Activated CD4-positive, alpha-beta T cell treated with anti-CD3 and anti-CD28 coated beads, Interleukin-2, amount 50 U/mL, for 1 hour (primary cell): Measurements from ENCODE around the gene PRR15.

ENCODE experiments used
- DNase-seq: peaks from one replicate; pipeline ENCODE4 v3.0.0-alpha.2; 2020

PRR15 gene

DNA sequence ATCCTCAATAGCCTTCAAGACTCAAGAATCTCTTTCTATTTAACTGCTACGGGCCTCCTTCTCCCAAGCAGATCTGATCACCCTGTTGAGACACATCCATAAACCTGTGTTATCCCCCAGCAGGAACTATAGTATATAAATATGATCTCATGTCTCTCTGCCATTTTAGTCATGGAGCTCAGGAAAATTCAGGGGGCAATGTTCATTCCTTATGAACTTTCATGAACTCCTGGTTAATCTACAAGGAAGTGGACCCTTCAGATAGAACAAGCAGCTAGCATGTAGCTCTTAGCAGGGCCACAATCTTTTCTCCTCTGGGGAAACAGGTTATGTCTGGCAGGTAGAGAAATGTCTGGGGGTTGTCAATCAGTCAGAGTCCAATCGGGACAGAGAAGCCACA, 8.9 kb downstream of the PRR15 start:
- no peak for DNase-seq

DNA sequence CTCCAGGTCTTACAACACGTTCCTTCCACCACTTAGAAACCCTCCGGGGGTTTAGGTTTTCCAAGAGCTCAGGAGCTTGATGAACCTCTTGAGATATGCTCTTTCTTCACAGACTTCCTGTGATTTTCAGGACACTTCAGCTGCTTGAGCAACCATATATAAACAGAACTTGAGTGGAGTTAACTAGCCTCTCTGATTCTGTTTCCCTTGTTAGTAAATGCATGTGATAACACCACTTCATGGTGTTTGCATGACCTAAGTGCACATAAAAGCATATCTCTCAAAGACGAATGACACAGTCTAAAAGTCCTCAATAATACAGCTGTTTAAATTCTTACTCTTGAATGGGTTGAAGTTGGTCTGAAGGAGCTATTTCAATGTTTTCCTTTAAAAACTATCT, 9.9 kb downstream of the PRR15 start:
- DNase-seq, result no peak

DNA sequence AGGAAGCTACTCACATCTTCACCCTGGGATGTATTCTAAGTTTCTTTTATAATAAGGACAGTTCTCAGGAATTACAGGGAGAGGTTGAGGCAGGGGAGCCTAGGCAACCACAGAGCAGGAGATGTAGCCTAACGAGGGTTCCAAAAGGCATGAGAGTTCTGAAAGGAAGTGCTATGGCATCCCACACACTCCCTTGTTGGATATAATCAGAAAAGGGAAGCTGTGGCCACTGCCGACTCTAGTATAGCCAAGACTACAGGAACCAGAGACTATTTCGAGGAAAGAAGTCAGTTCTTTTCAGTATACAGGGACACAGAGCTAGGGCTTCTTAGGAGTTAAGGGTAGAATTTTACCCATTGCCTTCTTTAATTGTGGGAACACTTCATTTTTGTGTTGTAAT, 11.0 kb downstream of the PRR15 start:
- DNase-seq, result no peak

DNA sequence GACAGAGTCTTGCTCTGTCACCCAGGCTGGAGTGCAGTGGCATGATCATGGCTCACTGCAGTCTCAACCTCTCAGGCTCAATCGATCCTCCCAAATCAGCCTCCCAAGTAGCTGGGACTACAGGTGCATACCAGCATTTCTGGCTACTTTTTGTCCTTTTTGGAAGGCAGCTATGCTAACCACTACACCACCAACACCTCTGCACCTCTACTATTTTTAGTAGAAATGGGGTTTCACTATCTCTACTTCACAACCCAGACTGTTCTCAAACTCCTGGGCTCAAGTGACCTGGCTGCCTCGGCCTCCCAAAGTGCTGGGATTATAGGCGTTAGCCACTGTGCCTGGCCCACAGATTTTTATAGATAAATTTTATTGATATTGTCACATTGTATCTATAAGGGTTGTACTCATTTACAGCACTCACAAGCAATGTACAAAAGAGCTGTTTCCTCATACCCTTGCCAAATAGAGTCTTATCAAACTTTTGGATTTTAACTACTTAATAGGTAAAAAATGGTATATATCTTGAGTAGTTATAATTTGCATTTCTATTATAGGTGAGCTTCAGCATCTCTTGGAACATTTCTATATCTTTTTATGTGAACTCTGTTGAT, 23.7 kb downstream of the PRR15 start:
- DNase-seq, result no peak

DNA sequence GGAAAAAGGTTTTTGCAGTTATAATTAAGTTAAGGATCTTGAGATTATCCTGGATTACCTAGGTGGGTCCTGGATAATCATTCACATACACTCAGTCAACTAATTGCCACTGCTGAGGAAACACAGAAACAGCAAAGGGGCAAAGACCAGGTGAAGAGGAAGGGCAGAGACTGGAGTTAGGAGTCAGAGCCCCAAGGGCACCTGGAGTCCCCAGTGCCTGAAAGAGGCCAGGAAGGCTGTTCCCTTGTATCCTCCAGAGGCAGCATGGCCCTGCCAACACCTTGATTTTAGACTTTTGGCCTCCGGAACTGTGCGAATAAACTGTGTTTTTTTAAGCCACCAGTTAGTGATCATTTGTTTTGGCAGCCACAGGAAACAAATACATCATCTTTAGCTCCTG, 24.6 kb downstream of the PRR15 start:
- DNase-seq, result no peak

DNA sequence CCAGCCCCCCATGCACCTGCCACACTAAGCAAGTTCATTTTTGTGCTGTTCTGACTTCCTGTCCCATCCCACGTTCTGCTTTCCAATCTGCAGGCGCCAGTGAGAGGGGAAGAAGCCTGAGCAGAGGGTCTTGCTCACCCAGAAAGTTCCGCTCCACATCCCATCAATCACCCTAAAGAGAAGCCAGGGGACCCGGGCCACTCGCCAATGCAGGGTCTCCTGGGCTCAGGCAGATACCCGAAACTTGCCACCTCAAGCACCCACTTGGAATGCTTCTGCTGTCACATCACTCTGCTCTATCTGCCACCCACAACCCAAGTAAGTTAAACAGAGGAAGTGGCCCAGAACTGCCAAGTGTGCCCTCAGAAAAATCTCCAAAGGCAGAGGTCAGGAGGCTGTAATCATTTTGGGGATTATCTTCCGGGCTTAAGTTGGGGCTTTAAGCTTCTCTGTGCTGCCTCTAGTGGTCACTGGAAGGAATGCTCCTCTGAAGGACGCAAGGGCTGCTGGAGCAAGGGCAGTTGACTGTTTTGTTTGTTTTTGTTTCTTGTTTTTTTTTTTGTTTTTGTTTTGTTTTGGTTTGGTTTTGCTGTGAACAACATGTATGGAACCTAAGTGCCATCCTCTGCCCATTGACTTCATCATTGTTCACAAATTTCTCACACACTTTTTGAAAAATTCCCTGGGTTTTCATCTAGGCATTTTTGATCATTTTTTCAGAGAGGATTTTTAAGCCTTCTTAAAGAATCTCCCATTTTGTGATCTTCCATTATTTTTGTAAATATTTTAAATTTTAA, 25.5 kb downstream of the PRR15 start:
- no peak for DNase-seq

DNA sequence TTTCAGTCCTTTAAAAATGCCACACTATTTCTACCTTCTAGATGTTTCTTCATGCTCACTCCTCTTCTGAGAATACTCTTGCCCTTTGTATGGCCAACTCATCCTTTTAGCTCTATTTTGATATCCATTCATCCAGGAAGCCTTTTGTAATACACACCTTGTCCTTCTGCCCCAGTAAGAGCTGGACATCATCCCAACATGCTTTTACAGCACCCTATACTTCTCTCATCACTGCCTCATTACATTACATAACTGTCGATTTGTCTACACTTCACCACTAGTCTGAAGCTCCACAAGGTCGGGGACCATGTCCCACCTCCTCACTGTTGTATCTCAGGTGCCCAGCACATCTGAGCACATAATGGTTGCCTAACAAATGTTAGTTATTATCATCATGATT, 29.2 kb downstream of the PRR15 start:
- no peak for DNase-seq

DNA sequence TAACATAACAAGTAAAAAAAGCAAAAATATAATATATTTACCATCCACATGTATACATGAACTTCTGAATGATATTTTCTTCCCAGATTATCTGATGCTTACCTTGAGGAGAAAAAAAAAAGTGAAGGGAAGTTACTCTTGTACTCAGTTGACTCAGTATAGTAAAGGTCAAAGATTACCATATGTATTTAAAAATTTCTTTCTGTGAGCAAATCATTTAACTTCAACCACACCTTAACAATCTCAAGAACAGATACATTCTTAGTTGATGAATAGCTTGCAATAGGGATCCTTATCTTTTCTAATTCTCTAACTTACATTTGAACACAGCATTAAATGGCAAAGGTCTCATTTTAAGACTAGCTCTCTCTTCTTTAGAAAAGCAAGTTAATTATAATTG, 29.8 kb downstream of the PRR15 start:
- no peak for DNase-seq

DNA sequence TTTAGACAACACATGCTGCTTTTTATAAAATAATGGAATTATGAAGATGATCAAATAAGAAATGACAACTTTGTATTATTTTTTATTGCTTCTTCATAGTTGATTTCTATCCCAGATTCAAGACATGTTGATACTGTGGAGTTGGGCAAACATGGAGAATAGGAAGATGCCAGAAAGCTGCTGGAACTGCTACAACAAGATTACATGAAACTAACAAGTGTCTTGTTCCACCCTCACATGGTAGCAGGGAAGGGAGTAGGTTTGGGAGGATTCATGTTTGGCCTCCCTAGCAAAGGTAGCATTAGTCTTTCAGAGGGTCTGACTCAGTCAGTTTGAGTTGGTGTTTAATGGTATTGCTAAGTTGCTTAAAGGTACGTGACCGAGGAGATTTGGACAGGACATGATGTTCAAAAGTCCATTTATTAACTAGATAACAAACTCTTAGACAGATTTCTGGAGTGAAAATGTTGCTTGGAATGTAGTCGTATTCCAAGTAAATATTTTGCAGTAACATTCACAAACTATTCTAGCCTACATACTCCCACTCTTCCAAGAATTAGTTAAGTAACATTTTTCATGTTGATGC, 33.1 kb downstream of the PRR15 start:
- no peak for DNase-seq

DNA sequence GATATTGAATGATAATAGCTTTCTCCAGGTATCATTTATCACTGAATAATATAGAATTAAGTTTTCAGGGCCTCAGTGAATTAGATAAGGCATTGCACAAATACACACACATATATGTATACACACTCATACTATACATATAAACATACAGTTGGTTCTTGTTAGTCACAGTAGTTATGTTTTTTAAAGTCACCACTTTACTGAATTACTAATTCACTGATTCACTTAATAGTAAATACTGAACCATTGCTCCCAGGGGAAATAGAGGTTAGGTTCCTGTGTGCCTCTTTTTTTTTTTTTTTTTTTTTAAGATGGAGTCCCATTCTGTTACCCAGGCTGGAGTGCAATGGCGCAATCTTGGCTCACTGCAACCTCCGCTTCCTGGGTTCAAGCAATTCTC, 33.6 kb downstream of the PRR15 start:
- DNase-seq, result no peak

DNA sequence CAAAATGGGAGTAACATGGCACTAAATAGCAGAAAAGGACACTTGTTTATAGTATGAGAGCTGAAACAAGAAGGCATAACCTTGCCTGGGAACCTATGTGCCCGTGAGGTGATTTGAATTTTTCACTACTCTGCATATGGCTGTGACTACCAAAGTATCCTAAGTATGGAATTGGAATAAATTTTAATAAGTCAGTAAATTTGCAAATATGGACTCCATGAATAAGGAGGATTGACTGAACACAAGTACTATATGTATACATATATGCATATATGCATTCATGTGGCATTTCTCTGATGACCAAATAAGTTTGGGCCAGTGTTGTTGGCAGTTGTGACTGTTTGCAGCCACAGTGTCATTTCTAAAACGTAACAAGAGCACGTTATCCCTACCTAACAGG, 34.5 kb downstream of the PRR15 start:
- no peak for DNase-seq

DNA sequence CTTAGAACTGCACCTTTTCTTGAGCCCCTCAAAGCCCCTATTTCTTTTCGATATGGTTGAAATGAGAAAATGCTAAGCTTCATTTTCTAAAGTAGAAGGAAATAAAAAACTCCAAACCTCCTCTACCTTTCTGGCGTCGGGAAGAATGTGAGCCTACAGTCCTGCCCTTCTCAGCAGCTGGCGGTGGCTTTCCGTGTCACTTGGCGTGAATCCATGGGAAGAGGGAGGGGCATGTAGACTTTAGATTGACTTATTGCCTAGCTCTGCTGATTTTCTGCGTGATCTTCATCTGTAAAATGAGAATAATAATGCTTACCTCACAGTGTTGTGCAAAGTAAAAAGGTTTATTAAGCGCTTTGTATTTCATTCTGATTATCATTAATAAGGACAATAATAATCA, 35.0 kb downstream of the PRR15 start:
- DNase-seq, result no peak

DNA sequence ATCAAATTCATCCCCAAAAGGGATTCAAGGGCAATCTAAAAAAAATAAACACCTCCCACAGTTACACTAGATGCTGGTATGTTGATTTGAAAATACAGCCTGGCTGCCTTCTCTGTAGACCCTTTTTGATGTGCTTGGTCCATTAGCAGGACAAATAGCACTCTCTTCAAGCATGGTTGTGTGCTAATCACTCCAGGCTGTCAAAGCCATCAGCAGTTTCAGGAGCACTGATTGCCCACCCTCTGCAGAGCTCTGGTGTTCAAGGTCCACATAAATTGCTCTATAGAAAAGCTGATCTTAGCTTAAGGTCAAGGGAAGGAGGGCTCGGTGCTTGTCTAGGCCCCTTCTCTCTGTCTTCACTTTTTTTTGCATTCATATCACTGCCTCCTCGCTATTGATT, 35.4 kb downstream of the PRR15 start:
- no peak for DNase-seq

DNA sequence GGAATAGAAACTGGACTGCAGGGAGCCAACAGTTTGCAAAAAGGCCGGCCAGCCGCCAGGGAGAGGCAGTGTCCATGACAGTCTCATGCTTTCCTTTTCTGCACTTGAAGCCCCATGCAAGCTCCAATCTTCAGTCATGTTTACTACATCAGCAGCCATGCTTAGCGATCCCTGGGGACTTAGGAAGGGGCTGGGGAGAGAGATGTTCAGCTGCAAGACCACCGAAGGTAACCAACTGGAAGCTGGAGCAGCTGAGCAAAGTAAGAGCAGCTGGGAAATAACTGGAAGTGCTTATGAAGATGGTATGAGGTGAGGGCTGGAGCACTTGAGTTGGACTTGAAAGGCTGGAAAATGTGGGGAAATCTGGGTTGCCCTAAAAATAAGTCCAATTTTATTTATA, 37.0 kb downstream of the PRR15 start:
- no peak for DNase-seq

DNA sequence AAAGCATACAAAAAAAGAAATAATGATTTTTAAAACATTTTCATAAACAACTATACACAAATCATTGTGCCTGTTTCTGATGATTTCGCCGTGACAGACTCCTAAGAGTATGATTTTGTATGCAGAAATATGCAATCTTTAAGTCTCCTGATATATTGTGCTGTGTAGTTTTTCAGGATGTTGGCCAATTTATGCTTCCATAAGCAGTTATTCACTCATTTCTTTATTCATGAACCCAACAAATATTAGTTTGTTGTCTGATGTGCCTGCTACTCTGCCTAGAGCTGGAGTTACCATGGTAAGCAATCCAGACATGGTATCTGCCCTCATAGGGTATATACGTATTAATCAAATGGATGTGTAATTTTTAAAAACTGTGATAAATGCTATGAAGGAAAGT, 40.4 kb downstream of the PRR15 start:
- DNase-seq, result no peak

DNA sequence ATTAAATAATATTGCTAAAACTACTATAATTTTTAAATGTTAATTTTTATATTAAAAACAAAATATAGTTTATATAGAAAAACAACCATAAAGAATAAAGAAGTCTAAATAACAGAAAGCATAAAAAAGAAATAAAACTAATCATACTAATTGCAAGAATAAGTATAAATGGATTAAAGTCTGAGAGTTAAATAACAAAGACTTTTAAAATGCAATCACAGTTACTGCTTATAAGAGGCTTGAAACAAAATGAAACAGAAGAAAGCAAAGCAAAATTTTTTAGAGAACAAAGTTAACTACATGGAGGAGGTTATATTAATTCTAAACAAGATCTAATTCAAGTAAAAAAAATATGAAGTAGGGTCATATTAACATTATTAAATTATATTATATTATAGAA, 41.1 kb downstream of the PRR15 start:
- no peak for DNase-seq

DNA sequence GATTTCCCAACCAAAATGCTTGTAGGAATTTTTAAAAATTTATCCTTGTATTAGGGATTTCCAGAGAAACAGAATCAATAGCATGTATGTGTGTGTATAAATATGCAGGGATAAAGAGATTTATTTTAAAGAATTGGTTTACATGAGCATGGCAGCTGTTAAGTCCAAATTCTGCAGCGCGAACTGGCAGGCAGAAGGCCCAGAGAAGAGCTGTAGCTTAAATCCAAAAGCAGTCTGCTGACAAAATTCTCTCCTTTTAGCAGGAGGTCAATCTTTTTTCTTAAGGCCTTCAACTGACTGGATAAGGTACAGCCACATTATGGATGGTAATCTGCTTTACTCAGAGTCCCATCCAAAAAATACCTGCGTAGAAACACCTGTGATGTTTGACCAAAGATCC, 42.0 kb downstream of the PRR15 start:
- no peak for DNase-seq

DNA sequence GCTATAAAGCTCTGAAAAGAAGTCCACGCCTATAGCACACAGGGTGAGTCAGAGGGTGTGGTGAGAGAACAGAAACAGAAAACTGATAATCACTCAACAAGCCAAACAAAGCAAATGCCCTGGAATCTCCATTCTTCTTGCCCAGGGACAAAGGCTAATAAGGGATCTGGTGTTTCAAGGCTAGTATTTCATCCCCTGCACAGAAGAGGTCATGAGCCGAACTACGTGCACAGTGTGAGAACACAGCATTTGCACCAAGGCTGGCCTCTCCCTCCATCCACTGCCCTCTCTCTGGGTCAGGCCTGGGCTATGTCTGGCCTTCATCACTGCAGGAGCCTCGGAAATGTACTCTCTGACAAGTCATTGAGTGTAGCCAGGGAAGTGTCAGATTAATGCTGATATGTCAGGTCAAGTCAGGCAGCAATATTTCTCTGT, 42.7 kb downstream of the PRR15 start:
- no peak for DNase-seq

DNA sequence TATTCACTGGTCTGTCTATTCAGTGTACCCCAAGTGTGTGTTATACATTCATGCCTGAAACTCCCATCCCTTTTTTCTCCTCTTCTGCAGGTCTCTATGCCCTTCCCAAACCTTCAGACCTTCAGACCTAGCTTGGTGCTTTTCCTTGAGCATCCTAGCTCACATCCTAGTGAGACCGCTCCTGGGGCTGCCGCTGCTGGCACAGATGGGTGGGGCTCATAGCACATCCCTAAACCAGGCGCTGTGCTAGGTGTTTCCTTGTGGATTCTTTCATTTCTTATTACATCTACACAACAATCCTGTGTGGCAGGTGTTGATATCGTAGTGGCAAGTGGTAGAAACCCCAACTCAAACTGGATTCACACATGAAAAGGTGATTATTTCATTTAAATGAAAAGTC, 43.2 kb downstream of the PRR15 start:
- no peak for DNase-seq

DNA sequence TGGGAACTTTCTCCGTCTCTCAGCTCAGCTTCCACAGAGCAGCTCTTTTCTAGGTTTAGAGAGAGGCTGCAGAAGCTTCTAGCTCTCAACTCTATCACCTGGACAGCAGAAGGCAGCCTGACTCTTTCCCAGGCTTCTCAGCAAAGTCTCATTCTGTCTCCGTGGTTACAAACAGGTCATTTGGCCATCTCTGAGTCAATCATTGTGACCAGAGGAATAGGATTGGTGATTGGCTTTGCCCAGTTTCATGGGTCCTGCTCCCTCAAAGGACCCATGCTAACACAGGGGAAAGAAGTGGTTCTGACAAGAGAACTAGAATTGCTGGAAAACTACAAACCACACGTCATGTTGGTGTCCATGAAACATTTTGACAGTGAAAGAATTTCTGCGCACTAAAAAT, 43.6 kb downstream of the PRR15 start:
- no peak for DNase-seq

DNA sequence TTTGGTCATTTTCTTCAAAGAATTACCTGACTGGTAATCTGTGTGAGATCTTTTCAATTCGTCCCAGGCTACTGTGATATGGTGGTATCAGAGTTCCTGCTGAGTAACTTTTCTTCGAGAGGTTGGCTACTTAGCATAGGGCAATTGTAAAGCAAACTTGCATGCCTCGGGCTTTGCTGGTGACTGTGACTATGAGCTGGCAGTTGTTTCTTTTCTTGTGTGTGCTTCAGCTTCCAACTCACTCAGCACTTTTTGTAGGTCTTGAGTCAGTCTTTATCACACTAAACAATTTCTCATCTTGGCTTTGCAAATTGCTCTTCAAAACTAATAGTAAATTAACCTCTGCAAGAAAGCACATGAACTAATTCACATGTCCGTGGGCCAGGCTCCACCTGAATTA, 44.3 kb downstream of the PRR15 start:
- DNase-seq, result no peak

DNA sequence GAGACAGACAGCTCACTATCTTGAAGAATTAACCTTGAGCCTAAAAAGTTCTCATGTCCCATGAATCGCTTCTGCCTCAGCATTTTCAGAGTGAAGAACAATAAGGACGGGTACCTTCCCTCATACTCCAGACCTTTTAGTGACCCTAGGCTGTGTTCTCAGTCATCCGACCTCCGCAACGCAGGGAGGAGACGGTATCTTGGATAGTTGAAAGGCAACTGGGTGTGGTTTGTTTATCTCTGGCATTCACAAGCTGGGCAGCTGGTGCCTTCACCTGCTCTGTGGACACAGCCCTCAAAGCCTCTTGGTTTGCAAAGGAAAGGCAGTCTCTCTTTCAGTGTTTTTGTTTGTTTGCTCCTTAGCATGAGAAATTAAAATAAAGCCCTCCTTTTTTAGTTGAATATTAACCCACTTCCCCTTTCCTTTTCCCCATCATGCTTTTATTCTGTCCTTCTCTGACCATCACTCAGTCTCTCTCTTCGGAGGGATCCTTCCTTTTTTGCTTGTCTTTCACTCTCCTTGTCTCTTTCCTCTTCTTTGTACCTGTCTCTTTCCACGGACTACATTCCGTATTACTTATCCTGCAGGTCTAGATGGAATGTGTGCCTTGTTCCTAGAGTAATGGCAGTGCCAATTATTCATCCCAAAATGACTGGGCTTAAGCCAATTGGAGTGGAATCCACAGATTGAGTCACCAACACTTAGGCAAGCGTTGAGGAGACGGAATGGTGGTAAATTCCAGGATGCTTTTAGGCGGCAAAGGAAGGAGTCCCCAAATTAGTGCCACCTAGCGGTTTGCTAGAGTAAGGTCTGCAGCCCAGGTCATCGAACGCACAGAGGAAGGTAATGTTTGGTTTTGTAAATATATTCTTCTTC, 45.8 kb downstream of the PRR15 start:
- DNase-seq, result no peak

DNA sequence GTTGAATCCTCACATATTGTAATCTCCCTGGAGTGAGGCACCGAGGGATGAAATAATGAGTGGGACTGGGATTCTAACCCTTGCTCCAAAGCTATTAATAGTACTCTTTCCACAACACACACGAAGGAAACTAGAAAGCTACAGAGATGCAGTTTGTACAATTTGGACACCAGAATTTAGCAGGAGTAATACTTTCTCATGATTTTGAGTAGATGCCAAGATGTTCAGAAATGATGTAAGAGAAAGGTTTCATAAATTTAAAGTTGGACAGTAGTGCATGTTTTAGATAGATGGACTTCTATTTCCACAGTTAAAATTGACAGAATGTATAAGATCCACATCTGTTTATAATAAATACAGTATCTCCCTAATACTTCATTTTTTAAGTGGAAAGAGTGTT, 46.5 kb downstream of the PRR15 start:
- no peak for DNase-seq
